Naive thymus-derived CD8-positive, alpha-beta T cell (primary cell): ENCODE measurements around the gene OR1D2. TPM values are rescaled to one million over a fixed set of nuclear protein-coding genes. Genes with fewer than 3 reads are reported as not detected.
"Not testable (repeated sequence)": the region's sequence is repeated elsewhere in the genome, so short reads cannot be mapped to it uniquely, and the experiment has no call there.

Experiments
- ATAC-seq, 2 donors: fragments of 150-1000 bp; cut with Tn5 transposase in 1 of 2; sonication (Bioruptor Pico), chemical (Tn5 transposase) in 1 of 2; 1 replicate in 1 of 2; 2 replicates in 1 of 2; pipeline ENCODE4 v1.10.0; 2021; ENCODE audit warnings: mild to moderate bottlenecking in 2 of 2, moderate library complexity in 2 of 2
- POLR2A ChIA-PET: fragments of 350-600 bp; sonication (Branson Sonifier 250); formaldehyde crosslinking; loops from one replicate; lab custom pipeline; 2021; ENCODE audit warnings: antibody characterized with exemption; lab: Charles Lee
- DNase-seq, 10 donors: peaks; one replicate each; pipeline versions ENCODE4 v3.0.0 to v3.0.0-alpha.2; 2020 to 2022
- H3K27ac Mint-ChIP-seq, 10 donors: one replicate each; pipeline ENCODE4 v1.8.0; 2020 to 2022; ENCODE audit warnings: mild to moderate bottlenecking in 10 of 10, mixed read lengths in 10 of 10, moderate library complexity in 4 of 10, inconsistent platforms in 1 of 10
- H3K27me3 Mint-ChIP-seq, 5 donors: one replicate each; pipeline ENCODE4 v1.8.0; 2021 to 2022; ENCODE audit warnings: mixed read lengths in 5 of 5
- H3K36me3 Mint-ChIP-seq, 3 donors: one replicate each; pipeline ENCODE4 v1.8.0; 2020 to 2022; ENCODE audit warnings: mixed read lengths in 3 of 3, mild to moderate bottlenecking in 2 of 3, inconsistent platforms in 1 of 3
- H3K4me1 Mint-ChIP-seq, 4 donors: one replicate each; pipeline ENCODE4 v1.8.0; 2021 to 2022; ENCODE audit warnings: mixed read lengths in 4 of 4
- H3K4me3 Mint-ChIP-seq, 10 donors: one replicate each; pipeline ENCODE4 v1.8.0; 2020 to 2022; ENCODE audit warnings: mild to moderate bottlenecking in 10 of 10, mixed read lengths in 10 of 10, moderate library complexity in 6 of 10, inconsistent platforms in 1 of 10
- H3K9me3 Mint-ChIP-seq, 9 donors: one replicate each; pipeline ENCODE4 v1.8.0; 2020 to 2022; ENCODE audit warnings: mixed read lengths in 9 of 9, mild to moderate bottlenecking in 3 of 9, inconsistent platforms in 1 of 9, moderate library complexity in 1 of 9
- polyA plus RNA-seq, 3 donors: library from polyadenylated mRNA; unstranded; fragments of 300-500 nt; fragmentation: Illumina TruSeq; gene quantifications; one replicate each; pipeline ENCODE4 v1.2.3, GENCODE V29; 2021
- total RNA-seq, 8 experiments: library from RNA in 2 of 8; stranded (reverse) in 2 of 8; gene quantifications; one replicate each; pipeline ENCODE4 v1.2.3 and lab custom pipeline; 2021 to 2026

Gene OR1D2
- total RNA-seq (not detected), polyA plus RNA-seq (not detected), total RNA-seq (lab: John Stamatoyannopoulos, UW) (0 to 0.08 (median 0) reads per million in 6 experiments)

GRCh38 chr17:3104322-3104721 lies at the start of gene OR1D2:
OR1D2 (minus strand) TSS chr17:3104422; CDS start chr17:3092996, 11,426 bp downstream.
- Mint-ChIP-seq H3K27me3 (peaks cover 10 to 29% (median 26%) of the 10 kb centered on the region in 5 donors), H3K4me1 (no peaks in the 10 kb centered on the region), H3K4me3 (no peak within 1 kb of the TSS), H3K9me3 (peaks cover 19 to 60% (median 33%) of the 10 kb centered on the region in 9 donors), H3K27ac (peak within 1 kb of the TSS in 1 of 10 donors; percentile 68), H3K36me3 (peaks cover 0 to 19% (median 18%) of the 10 kb centered on the region in 3 donors)
- DNase-seq (no peak), ATAC-seq (no peak)
- POLR2A ChIA-PET = no interaction called here

- DNase-seq, H3K4me1 Mint-ChIP-seq, H3K4me3 Mint-ChIP-seq, ATAC-seq, H3K27ac Mint-ChIP-seq, POLR2A ChIA-PET, H3K36me3 Mint-ChIP-seq: not testable (repeated sequence)
- H3K9me3 Mint-ChIP-seq = peaks cover 2 to 42% (median 19%) of the 10 kb centered on the region in 9 donors
- H3K27me3 Mint-ChIP-seq = peaks cover 9 to 27% (median 13%) of the 10 kb centered on the region in 5 donors
These were observed 33.3 kb upstream of the OR1D2 start for GRCh38 chr17:3137494-3137893.

GRCh38 chr17:3127451-3127850 lies 23.2 kb upstream of the OR1D2 start, which contains the start of gene OR1G1:
OR1G1 (minus strand) TSS chr17:3127551; CDS start chr17:3127551, 0 bp downstream.
- Mint-ChIP-seq H3K4me3 (no peak within 1 kb of the TSS), H3K27me3 (peaks cover 22 to 75% (median 33%) of the 10 kb centered on the region in 5 donors), H3K4me1 (peaks cover 0 to 3% (median 0%) of the 10 kb centered on the region in 4 donors), H3K9me3 (peaks cover 0 to 1% (median 0%) of the 10 kb centered on the region in 9 donors), H3K27ac (no peak within 1 kb of the TSS), H3K36me3 (no peaks in the 10 kb centered on the region)
- DNase-seq (no peak), ATAC-seq (no peak)
- POLR2A ChIA-PET = no interaction called here

GRCh38 chr17:3073850-3074249 lies 30.4 kb downstream of the OR1D2 start:
- Mint-ChIP-seq H3K27me3 (peaks cover 0 to 19% (median 3%) of the 10 kb centered on the region in 5 donors), H3K9me3 (peaks cover 0 to 17% (median 5%) of the 10 kb centered on the region in 9 donors), H3K36me3 (peaks cover 0 to 14% (median 0%) of the 10 kb centered on the region in 3 donors)
- POLR2A ChIA-PET, H3K4me3 Mint-ChIP-seq, DNase-seq, H3K4me1 Mint-ChIP-seq, H3K27ac Mint-ChIP-seq, ATAC-seq: not testable (repeated sequence)

- POLR2A ChIA-PET, H3K36me3 Mint-ChIP-seq, H3K4me1 Mint-ChIP-seq, H3K9me3 Mint-ChIP-seq, H3K27ac Mint-ChIP-seq, DNase-seq, H3K27me3 Mint-ChIP-seq, ATAC-seq, H3K4me3 Mint-ChIP-seq: not testable (repeated sequence)
These were observed 39.0 kb downstream of the OR1D2 start for GRCh38 chr17:3065192-3065591.

- H3K9me3 Mint-ChIP-seq, H3K27me3 Mint-ChIP-seq, H3K36me3 Mint-ChIP-seq, ATAC-seq, POLR2A ChIA-PET, H3K27ac Mint-ChIP-seq, H3K4me3 Mint-ChIP-seq, DNase-seq, H3K4me1 Mint-ChIP-seq: not testable (repeated sequence)
These were observed 40.7 kb downstream of the OR1D2 start, which contains the start of gene OR1D5 for GRCh38 chr17:3063507-3063906. OR1D5 (minus strand) TSS chr17:3063607; CDS start chr17:3063607, 0 bp downstream.

GRCh38 chr17:3062824-3063377 lies 41.3 kb downstream of the OR1D2 start:
- H3K36me3 Mint-ChIP-seq, POLR2A ChIA-PET, DNase-seq, H3K4me1 Mint-ChIP-seq, H3K27me3 Mint-ChIP-seq, H3K4me3 Mint-ChIP-seq, H3K27ac Mint-ChIP-seq, H3K9me3 Mint-ChIP-seq, ATAC-seq: not testable (repeated sequence)

GRCh38 chr17:3054868-3055267 lies 49.4 kb downstream of the OR1D2 start:
- ATAC-seq, H3K27me3 Mint-ChIP-seq, H3K9me3 Mint-ChIP-seq: not testable (repeated sequence)

GRCh38 chr17:3049705-3050295 lies 54.4 kb downstream of the OR1D2 start:
- POLR2A ChIA-PET = no interaction called here
- H3K36me3 Mint-ChIP-seq = no peaks in the 10 kb centered on the region
- H3K27ac Mint-ChIP-seq = no peak overlapping the region
- H3K27me3 Mint-ChIP-seq = peaks cover 0 to 2% (median 0%) of the 10 kb centered on the region in 5 donors
- no peak for ATAC-seq
- H3K4me1 Mint-ChIP-seq = peaks cover 5 to 12% (median 8%) of the 10 kb centered on the region in 4 donors
- H3K9me3 Mint-ChIP-seq = peaks cover 0 to 9% (median 0%) of the 10 kb centered on the region in 9 donors
- peak overlapping the region in 9 of 10 donors; percentile 86 to 93 (median 90) for H3K4me3 Mint-ChIP-seq
- DNase-seq = no peak

More at GRCh38 chr17:3054868-3055267, 49.4 kb downstream of the OR1D2 start:
- DNase-seq, H3K4me3 Mint-ChIP-seq, POLR2A ChIA-PET, H3K4me1 Mint-ChIP-seq, H3K36me3 Mint-ChIP-seq, H3K27ac Mint-ChIP-seq: not testable (repeated sequence)

GRCh38 chr17:3048727-3049471 lies 55.3 kb downstream of the OR1D2 start:
- Mint-ChIP-seq H3K4me3 (peak overlapping the region; percentile 86 to 93 (median 90)), H3K27ac (peak overlapping the region; percentile 35 to 90 (median 80)), H3K27me3 (peaks cover 0 to 2% (median 0%) of the 10 kb centered on the region in 5 donors), H3K36me3 (peaks cover 0 to 6% (median 2%) of the 10 kb centered on the region in 3 donors), H3K9me3 (peaks cover 0 to 17% (median 9%) of the 10 kb centered on the region in 9 donors), H3K4me1 (peaks cover 5 to 12% (median 8%) of the 10 kb centered on the region in 4 donors)
- DNase-seq (peak; percentile 74 to 90 (median 85)), ATAC-seq (peak; percentile 96 to 98)
- POLR2A ChIA-PET = no interaction called here

GRCh38 chr17:3046753-3047152 lies 57.5 kb downstream of the OR1D2 start:
- no peak overlapping the region for H3K4me3 Mint-ChIP-seq
- peaks cover 0 to 6% (median 4%) of the 10 kb centered on the region in 3 donors for H3K36me3 Mint-ChIP-seq
- DNase-seq (no peak), ATAC-seq (no peak)
- POLR2A ChIA-PET = interaction anchor here (0.7 kb wide), 1 partner anchor 1098 kb away, joined by 4 read pairs; no protein-coding TSS in a partner anchor
- H3K27me3 Mint-ChIP-seq = peaks cover 0 to 10% (median 6%) of the 10 kb centered on the region in 5 donors
- H3K9me3 Mint-ChIP-seq = peaks cover 0 to 34% (median 13%) of the 10 kb centered on the region in 9 donors
- H3K4me1 Mint-ChIP-seq = peaks cover 5 to 12% (median 8%) of the 10 kb centered on the region in 4 donors
- H3K27ac Mint-ChIP-seq = no peak overlapping the region

- H3K9me3 Mint-ChIP-seq = peaks cover 0 to 34% (median 13%) of the 10 kb centered on the region in 9 donors
- no peak for DNase-seq
- POLR2A ChIA-PET = no interaction called here
- H3K27ac Mint-ChIP-seq = no peak overlapping the region
- H3K4me3 Mint-ChIP-seq = no peak overlapping the region
- peaks cover 7 to 35% (median 19%) of the 10 kb centered on the region in 5 donors for H3K27me3 Mint-ChIP-seq
- peaks cover under 1 to 14% (median 4%) of the 10 kb centered on the region in 4 donors for H3K4me1 Mint-ChIP-seq
- no peak for ATAC-seq
- peaks cover 0 to 6% (median 4%) of the 10 kb centered on the region in 3 donors for H3K36me3 Mint-ChIP-seq
These were observed 60.4 kb downstream of the OR1D2 start for GRCh38 chr17:3043737-3044365.
